Measurements from ENCODE around the gene SDHAF1.

The SDHAF1 gene

GRCh38 chr19:36008336-36008978, 13.5 kb downstream of the SDHAF1 start, which contains the start of gene SYNE4:
Gene SYNE4, minus strand, starts transcription at chr19:36008813. Its CDS starts 132 bp downstream, at chr19:36008681.
- no peak for ATAC-seq
- TF ChIP-seq POU6F1 (CRISPR knock-in tag; IDR thresholded peaks at IDR 0.05; ENCODE audit: borderline replicate concordance, low read depth), result no peak
- TF ChIP-seq ZFP3 (CRISPR knock-in tag; IDR thresholded peaks at IDR 0.05), result no peak
- no peak for TF ChIP-seq OSR1 (CRISPR knock-in tag; IDR thresholded peaks at IDR 0.05)
- TF ChIP-seq ZNF565 (CRISPR knock-in tag; conservative IDR thresholded peaks at IDR 0.05; ENCODE audit: low read depth), result no peak

- peak; percentile 73 for ATAC-seq
- TF ChIP-seq ARNTL (CRISPR knock-in tag; IDR thresholded peaks at IDR 0.05; ENCODE audit: borderline replicate concordance, low read depth) (no peak), SNAI2 (CRISPR knock-in tag; IDR thresholded peaks at IDR 0.05) (no peak), BACH2 (CRISPR knock-in tag; IDR thresholded peaks at IDR 0.05; ENCODE audit: borderline replicate concordance) (no peak), CSRNP3 (CRISPR knock-in tag; IDR thresholded peaks at IDR 0.05) (no peak), POU6F1 (CRISPR knock-in tag; IDR thresholded peaks at IDR 0.05; ENCODE audit: borderline replicate concordance, low read depth) (no peak), ESRRG (CRISPR knock-in tag; IDR thresholded peaks at IDR 0.05) (no peak), OSR1 (CRISPR knock-in tag; IDR thresholded peaks at IDR 0.05) (no peak), ZNF8 (CRISPR knock-in tag; IDR thresholded peaks at IDR 0.05) (no peak), TSHZ2 (CRISPR knock-in tag; IDR thresholded peaks at IDR 0.05) (no peak)
Measured at GRCh38 chr19:36009220-36009619, 14.2 kb downstream of the SDHAF1 start.

- no peak for ATAC-seq
Measured at GRCh38 chr19:36009633-36010379, 14.8 kb downstream of the SDHAF1 start.

GRCh38 chr19:36010402-36010801, 15.4 kb downstream of the SDHAF1 start:
- TF ChIP-seq ZFP3 (CRISPR knock-in tag; IDR thresholded peaks at IDR 0.05), result no peak
- TF ChIP-seq ZC3H10 (CRISPR knock-in tag; IDR thresholded peaks at IDR 0.05), result no peak
- TF ChIP-seq SNAI2 (CRISPR knock-in tag; IDR thresholded peaks at IDR 0.05), result no peak
- TF ChIP-seq BACH2 (CRISPR knock-in tag; IDR thresholded peaks at IDR 0.05; ENCODE audit: borderline replicate concordance), result no peak
- TF ChIP-seq TOX (CRISPR knock-in tag; IDR thresholded peaks at IDR 0.05; ENCODE audit: borderline replicate concordance), result no peak
- TF ChIP-seq OSR1 (CRISPR knock-in tag; IDR thresholded peaks at IDR 0.05), result no peak
- no peak for TF ChIP-seq CSDC2 (CRISPR knock-in tag; IDR thresholded peaks at IDR 0.05)
- TF ChIP-seq ESRRG (CRISPR knock-in tag; IDR thresholded peaks at IDR 0.05), result no peak
- TF ChIP-seq ISL1 (CRISPR knock-in tag; IDR thresholded peaks at IDR 0.05), result no peak
- no peak for TF ChIP-seq GLIS3 (CRISPR knock-in tag; IDR thresholded peaks at IDR 0.05)
- no peak for TF ChIP-seq ZNF565 (CRISPR knock-in tag; conservative IDR thresholded peaks at IDR 0.05; ENCODE audit: low read depth)
- no peak for ATAC-seq

More at GRCh38 chr19:36009633-36010379, 14.8 kb downstream of the SDHAF1 start:
- no peak for TF ChIP-seq ZC3H10 (CRISPR knock-in tag; IDR thresholded peaks at IDR 0.05)
- no peak for TF ChIP-seq TCF4 (CRISPR knock-in tag; IDR thresholded peaks at IDR 0.05; ENCODE audit: borderline replicate concordance)

All from SK-N-SH treated with all-trans-retinoic acid at 6 μM for 48 hours (cell line).